ENCODE results near the gene VMO1. TPM values are rescaled to one million over a fixed set of nuclear protein-coding genes. Genes with fewer than 3 reads are reported as not detected.
A peak's percentile ranks its signal among the peaks of the same experiment; 100 is the strongest.

The VMO1 gene
- total and polyA plus RNA-seq, 9 of the 15 experiments (the other 6 are each of a cell fraction or from before 2014, with no cell fraction given): 0.31 TPM; not detected in 8

DNA sequence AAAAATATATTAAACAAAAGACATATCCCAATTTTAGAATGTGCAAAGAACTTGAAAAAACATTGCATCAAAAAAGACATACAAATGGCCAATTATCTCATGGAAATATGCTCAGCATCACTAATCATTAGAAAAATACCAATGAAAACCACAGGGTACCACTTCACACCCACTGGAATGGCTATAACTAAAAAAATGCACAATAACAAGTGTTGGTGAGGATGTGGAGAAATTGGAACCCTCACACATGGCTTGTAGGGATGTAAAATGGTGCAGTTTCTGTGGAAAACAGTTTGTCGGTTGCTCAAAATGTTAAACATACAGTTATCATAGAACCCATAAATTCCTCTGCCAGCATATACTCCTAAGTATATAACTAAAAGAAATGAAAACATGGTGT is 9.0 kb upstream of the VMO1 start:
- 100% methylated on average over 1 of the region's 1 CpG for WGBS (ENCODE audit: insufficient coverage, low coverage, missing lambda C conversion rate)
- ChIA-PET POLR2A (no interaction called here), CTCF (ENCODE audit: low intra/inter-chr PET ratio) (no interaction called here)
- Histone ChIP-seq H3K27me3 (ENCODE audit: control insufficient read depth in 2 of 2, insufficient read depth in 2 of 2, low read length in 2 of 2) (no peaks in the 10 kb centered on the region), H4K20me1 (replicated peaks; ENCODE audit: control insufficient read depth, insufficient read depth, low read length) (no peaks in the 10 kb centered on the region), H3K4me1 (replicated peaks in 1 of 2; ENCODE audit: control insufficient read depth in 2 of 2, insufficient read depth in 2 of 2, low read length in 2 of 2) (peaks cover 0 to 8% of the 10 kb centered on the region in 2 experiments; a peak in 2 of 5 replicates), H2AFZ (ENCODE audit: low read depth, low read length) (peak overlapping the region; percentile 87; the same call in 1 of the 2 replicates), H3K36me3 (ENCODE audit: control insufficient read depth, insufficient read depth, low read length) (peaks cover 19% of the 10 kb centered on the region; the same call in 2 of the 3 replicates), H3K9ac (ENCODE audit: insufficient read depth in 1 of 2, low read depth in 2 of 2, low read length in 2 of 2) (no peak overlapping the region), H3K9me3 (replicated peaks; ENCODE audit: control insufficient read depth, insufficient read depth, low read depth, low read length) (no peaks in the 10 kb centered on the region), H3K9me1 (ENCODE audit: control insufficient read depth, insufficient read depth, low read length) (no peaks in the 10 kb centered on the region), H3K4me2 (ENCODE audit: insufficient read depth, low read length) (no peak overlapping the region), H3K79me2 (ENCODE audit: control insufficient read depth, insufficient read depth, low read length) (peaks cover 15% of the 10 kb centered on the region), H3K4me3 (no peak overlapping the region), H3K27ac (ENCODE audit: extremely low read depth, low read depth, low read length) (no peak overlapping the region)
- FAIRE-seq: no peak
- DNase-seq (ENCODE audit: extremely low read depth in 1 of 4, low spot score in 3 of 4): no peak
- ATAC-seq: no peak
- TF ChIP-seq RBM25 (IDR thresholded peaks at IDR 0.05; ENCODE audit: low read depth, low read length, severe bottlenecking) (peak; percentile 9), ZNF184 (CRISPR knock-in tag; IDR thresholded peaks at IDR 0.05) (peak; percentile 61; the same call in 1 of the 2 replicates), SIX5 (IDR thresholded peaks at IDR 0.05; ENCODE audit: borderline replicate concordance in 1 of 2, insufficient read depth in 1 of 2, low read depth in 1 of 2, low read length in 2 of 2) (no peak)
- TF ChIP-seq, protein P1, sequence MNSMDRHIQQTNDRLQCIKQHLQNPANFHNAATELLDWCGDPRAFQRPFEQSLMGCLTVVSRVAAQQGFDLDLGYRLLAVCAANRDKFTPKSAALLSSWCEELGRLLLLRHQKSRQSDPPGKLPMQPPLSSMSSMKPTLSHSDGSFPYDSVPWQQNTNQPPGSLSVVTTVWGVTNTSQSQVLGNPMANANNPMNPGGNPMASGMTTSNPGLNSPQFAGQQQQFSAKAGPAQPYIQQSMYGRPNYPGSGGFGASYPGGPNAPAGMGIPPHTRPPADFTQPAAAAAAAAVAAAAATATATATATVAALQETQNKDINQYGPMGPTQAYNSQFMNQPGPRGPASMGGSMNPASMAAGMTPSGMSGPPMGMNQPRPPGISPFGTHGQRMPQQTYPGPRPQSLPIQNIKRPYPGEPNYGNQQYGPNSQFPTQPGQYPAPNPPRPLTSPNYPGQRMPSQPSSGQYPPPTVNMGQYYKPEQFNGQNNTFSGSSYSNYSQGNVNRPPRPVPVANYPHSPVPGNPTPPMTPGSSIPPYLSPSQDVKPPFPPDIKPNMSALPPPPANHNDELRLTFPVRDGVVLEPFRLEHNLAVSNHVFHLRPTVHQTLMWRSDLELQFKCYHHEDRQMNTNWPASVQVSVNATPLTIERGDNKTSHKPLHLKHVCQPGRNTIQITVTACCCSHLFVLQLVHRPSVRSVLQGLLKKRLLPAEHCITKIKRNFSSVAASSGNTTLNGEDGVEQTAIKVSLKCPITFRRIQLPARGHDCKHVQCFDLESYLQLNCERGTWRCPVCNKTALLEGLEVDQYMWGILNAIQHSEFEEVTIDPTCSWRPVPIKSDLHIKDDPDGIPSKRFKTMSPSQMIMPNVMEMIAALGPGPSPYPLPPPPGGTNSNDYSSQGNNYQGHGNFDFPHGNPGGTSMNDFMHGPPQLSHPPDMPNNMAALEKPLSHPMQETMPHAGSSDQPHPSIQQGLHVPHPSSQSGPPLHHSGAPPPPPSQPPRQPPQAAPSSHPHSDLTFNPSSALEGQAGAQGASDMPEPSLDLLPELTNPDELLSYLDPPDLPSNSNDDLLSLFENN (IDR thresholded peaks at IDR 0.05; ENCODE audit: low read depth in 2 of 2, low read length in 2 of 2): no peak
- in situ Hi-C loops (cut with MboI) (no loop called here), intact Hi-C loops (cut with micrococcal nuclease) (loop anchor here (1.0 kb wide), 1 partner anchor 43 kb away; no protein-coding TSS in a partner anchor)
- BruUV-seq (replicated peaks): no TSS peak
